MM.1S (cell line): ENCODE data around the gene DNAAF3.

ENCODE experiments used
- EZH2 ChIP-seq: fragments of 300-600 bp; sonication (generic); optimal IDR thresholded peaks from 2 replicates; pipeline ENCODE3; 2017; ENCODE audit warnings: low read depth, mild to moderate bottlenecking, antibody characterized with exemption, low read length, mixed read lengths
- EZH2phosphoT487 ChIP-seq: fragments of 300-600 bp; sonication (generic); IDR thresholded peaks from 2 replicates; pipeline ENCODE4 v1.6.1; 2018; ENCODE audit warnings: antibody characterized with exemption, low read length
- TF ChIP-seq, protein P1 (sequence below): fragments of 300-600 bp; sonication (generic); IDR thresholded peaks from 2 replicates; pipeline ENCODE4 v1.5.1; 2016; ENCODE audit warnings: antibody characterized with exemption, low read length, mixed read lengths

DNA sequence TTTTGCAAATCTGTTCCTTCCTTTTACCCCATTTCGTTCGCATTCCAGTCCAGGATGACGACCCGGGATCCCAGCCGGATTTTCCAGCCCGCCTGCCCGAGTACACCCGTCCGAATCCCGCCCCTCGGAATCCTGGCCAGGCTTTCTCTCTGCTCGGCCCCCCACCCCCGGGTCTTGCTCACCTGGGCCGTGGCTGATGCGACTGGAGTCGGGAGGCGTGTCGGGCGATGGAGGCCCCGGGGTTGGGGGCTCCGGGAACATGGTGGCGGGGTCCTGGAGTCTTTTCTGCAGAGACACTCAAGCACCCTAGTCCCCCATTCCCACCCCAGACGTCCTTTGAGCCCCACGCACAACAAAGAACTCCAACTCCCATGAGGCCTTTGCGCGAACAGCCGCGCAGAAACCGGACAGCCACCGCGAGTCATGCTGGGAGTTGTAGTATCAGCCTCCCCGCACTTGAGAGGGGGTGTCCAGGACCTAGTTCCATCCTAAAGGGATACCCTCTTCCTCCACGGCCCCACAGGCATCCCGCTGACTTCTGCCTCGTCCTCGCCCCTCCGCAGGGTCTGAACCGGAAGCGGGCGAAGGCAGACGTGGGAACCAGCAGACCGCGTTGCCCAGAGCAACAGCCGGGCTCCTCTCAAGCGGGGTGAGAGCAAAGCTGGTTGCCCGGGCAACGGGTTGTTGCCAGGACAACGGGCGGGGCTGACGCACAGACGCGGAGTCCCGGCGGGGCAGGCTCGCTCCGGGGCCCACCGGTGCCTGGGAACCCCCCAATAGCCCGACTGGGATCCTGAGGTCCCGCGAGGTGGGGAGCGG is 12.6 kb upstream of the DNAAF3 start:
- TF ChIP-seq, protein P1, sequence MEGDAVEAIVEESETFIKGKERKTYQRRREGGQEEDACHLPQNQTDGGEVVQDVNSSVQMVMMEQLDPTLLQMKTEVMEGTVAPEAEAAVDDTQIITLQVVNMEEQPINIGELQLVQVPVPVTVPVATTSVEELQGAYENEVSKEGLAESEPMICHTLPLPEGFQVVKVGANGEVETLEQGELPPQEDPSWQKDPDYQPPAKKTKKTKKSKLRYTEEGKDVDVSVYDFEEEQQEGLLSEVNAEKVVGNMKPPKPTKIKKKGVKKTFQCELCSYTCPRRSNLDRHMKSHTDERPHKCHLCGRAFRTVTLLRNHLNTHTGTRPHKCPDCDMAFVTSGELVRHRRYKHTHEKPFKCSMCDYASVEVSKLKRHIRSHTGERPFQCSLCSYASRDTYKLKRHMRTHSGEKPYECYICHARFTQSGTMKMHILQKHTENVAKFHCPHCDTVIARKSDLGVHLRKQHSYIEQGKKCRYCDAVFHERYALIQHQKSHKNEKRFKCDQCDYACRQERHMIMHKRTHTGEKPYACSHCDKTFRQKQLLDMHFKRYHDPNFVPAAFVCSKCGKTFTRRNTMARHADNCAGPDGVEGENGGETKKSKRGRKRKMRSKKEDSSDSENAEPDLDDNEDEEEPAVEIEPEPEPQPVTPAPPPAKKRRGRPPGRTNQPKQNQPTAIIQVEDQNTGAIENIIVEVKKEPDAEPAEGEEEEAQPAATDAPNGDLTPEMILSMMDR, result no peak
- TF ChIP-seq EZH2 (no peak), EZH2phosphoT487 (no peak)
